Measurements from ENCODE around the gene PNMT. TPM values are rescaled to one million over a fixed set of nuclear protein-coding genes. Genes with fewer than 3 reads are reported as not detected.
"Not testable (repeated sequence)": the region's sequence is repeated elsewhere in the genome, so short reads cannot be mapped to it uniquely, and the experiment has no call there.

Gene PNMT
- total and polyA plus RNA-seq, 3 donors from 2014 or later: 2.6 to 2.9 (median 2.7) TPM

GRCh38 chr17:39699157-39699817 lies 31.0 kb downstream of the PNMT start:
- Histone ChIP-seq H3K4me3 (peak overlapping the region; percentile 67 to 76), H3K27ac (peak overlapping the region in 1 of 2 donors; percentile 11)
- H3K27me3 ChIP-seq; H3K4me1 ChIP-seq; H3K36me3 ChIP-seq (ENCODE audit: low read depth, missing control alignments); DNase-seq; intact Hi-C loops (cut with DNase I; ENCODE audit: low total_unique reads); H3K9me3 ChIP-seq: not testable (repeated sequence)
- TF ChIP-seq CTCF (IDR thresholded peaks at IDR 0.05): peak in 1 of 3 experiments; percentile 5
- 50 to 51% methylated on average over 11 of the region's 11 CpGs for WGBS, 2 donors

- peak within 1 kb of the TSS; percentile 67 to 76 for H3K4me3 ChIP-seq
- peaks cover 2% of the 10 kb centered on the region for H3K4me1 ChIP-seq
- DNase-seq: peak; percentile 67
- intact Hi-C loops (cut with DNase I; ENCODE audit: low total_unique reads): no loop called here
- no peaks in the 10 kb centered on the region for H3K9me3 ChIP-seq
- 1 to 2% methylated on average over 19 to 20 of the region's 20 CpGs for WGBS, 2 donors
- no peaks in the 10 kb centered on the region for H3K27me3 ChIP-seq
- no peaks in the 10 kb centered on the region for H3K36me3 ChIP-seq (ENCODE audit: low read depth, missing control alignments)
- no peak for TF ChIP-seq CTCF (IDR thresholded peaks at IDR 0.05)
- TF ChIP-seq POLR2A (IDR thresholded peaks at IDR 0.05): no peak
- H3K27ac ChIP-seq: peak within 1 kb of the TSS; percentile 11 to 63
Measured at GRCh38 chr17:39699818-39700147, 31.5 kb downstream of the PNMT start, which contains the start of gene ERBB2. Gene ERBB2 (plus strand): TSS chr17:39700064. CDS start chr17:39700239, 175 bp downstream.

DNA sequence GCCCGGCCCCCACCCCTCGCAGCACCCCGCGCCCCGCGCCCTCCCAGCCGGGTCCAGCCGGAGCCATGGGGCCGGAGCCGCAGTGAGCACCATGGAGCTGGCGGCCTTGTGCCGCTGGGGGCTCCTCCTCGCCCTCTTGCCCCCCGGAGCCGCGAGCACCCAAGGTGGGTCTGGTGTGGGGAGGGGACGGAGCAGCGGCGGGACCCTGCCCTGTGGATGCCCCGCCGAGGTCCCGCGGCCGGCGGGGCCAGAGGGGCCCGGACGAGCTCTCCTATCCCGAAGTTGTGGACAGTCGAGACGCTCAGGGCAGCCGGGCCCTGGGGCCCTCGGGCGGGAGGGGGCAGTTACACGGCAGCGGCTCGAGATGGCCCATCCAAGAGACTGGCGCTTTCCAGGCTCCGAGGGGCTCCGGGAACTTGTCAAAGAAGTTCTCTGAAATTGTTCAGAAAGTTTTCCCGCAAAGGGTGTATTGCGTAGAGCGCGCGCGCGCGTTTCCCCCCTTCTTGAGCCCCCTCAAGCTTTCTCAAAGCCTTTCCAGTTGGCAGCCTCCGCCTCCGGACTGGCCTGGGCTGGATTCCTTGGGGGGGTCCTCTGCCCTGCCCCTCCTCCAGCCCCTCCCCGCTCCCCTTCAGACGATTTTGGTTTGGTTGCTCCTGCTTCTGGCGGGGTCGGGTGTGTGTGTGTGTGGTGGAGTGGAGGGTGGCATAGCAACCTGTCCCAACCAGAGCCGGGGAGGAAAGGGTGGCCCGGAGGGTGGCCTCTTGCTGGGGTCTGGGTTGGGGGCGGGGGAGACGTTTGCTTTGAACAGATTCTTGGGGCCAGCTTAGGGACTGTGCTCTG lies 32.1 kb downstream of the PNMT start:
- TF ChIP-seq CTCF (IDR thresholded peaks at IDR 0.05): no peak
- TF ChIP-seq POLR2A (IDR thresholded peaks at IDR 0.05): no peak
- H3K27me3 ChIP-seq: no peaks in the 10 kb centered on the region
- intact Hi-C loops (cut with DNase I; ENCODE audit: low total_unique reads): no loop called here
- peak overlapping the region; percentile 11 to 63 for H3K27ac ChIP-seq
- peaks cover 2% of the 10 kb centered on the region for H3K4me1 ChIP-seq
- no peaks in the 10 kb centered on the region for H3K9me3 ChIP-seq
- peak overlapping the region; percentile 67 to 76 for H3K4me3 ChIP-seq
- 1% methylated on average over 17 to 42 of the region's 57 CpGs for WGBS, 2 donors
- no peak for DNase-seq
- H3K36me3 ChIP-seq (ENCODE audit: low read depth, missing control alignments): no peaks in the 10 kb centered on the region

GRCh38 chr17:39701012-39701783 lies 32.9 kb downstream of the PNMT start:
- WGBS, 2 donors: 40 to 58% methylated on average over 10 of the region's 10 CpGs
- peak overlapping the region; percentile 67 to 76 for H3K4me3 ChIP-seq
- intact Hi-C loops (cut with DNase I; ENCODE audit: low total_unique reads): no loop called here
- H3K4me1 ChIP-seq: no peaks in the 10 kb centered on the region
- no peaks in the 10 kb centered on the region for H3K9me3 ChIP-seq
- no peak for DNase-seq
- no peaks in the 10 kb centered on the region for H3K27me3 ChIP-seq
- H3K27ac ChIP-seq: no peak overlapping the region
- no peak for TF ChIP-seq POLR2A (IDR thresholded peaks at IDR 0.05)
- TF ChIP-seq CTCF (IDR thresholded peaks at IDR 0.05): no peak
- no peaks in the 10 kb centered on the region for H3K36me3 ChIP-seq (ENCODE audit: low read depth, missing control alignments)

Measured in testis (tissue), 3 donors.